GM12878 (cell line): ENCODE data around the gene DOCK1. TPM values are rescaled to one million over a fixed set of nuclear protein-coding genes. Genes with fewer than 3 reads are reported as not detected.

Experiments used
- ATAC-seq: fragments of 200-7000 bp; cut with Tn5 transposase; 3 replicates; pipeline ENCODE4 v1.9.1; 2020; ENCODE audit warnings: mild to moderate bottlenecking, moderate library complexity
- BruUV-seq: library from RNA; stranded (reverse); fragments of 400-500 nt; replicated peaks from 2 replicates; lab custom pipeline; 2021; lab: Mats Ljungman, UMichigan
- CTCF ChIA-PET: fragments of 300-600 bp; sonication (Branson Sonifier 250); formaldehyde crosslinking; extraction: SDS; loops from one replicate; lab custom pipeline; 2021; ENCODE audit warnings: inconsistent platforms; lab: Yijun Ruan, JAX
- POLR2A ChIA-PET: fragments of 350-600 bp; formaldehyde crosslinking; extraction: SDS; loops from one replicate; lab custom pipeline; 2021; ENCODE audit warnings: inconsistent platforms; lab: Charles Lee
- RAD21 ChIA-PET: fragments of 300-600 bp; sonication (Branson Sonifier 250); formaldehyde crosslinking; loops from one replicate; lab custom pipeline; 2023; ENCODE audit warnings: antibody characterized with exemption; ENCODE audit not compliant: unreplicated experiment; lab: Charles Lee
- SMC1A ChIA-PET: fragments of 300-600 bp; sonication (Branson Sonifier 250); formaldehyde crosslinking; loops from one replicate; lab custom pipeline; 2023; ENCODE audit not compliant: unreplicated experiment, uncharacterized antibody; lab: Charles Lee
- DNase-seq: peaks from one replicate; pipeline ENCODE4 v3.0.0-alpha.2; 2011; ENCODE audit warnings: low read depth, low spot score
- FAIRE-seq: peaks from 3 replicates; lab custom pipeline; 2011; peaks lifted over from hg19 to GRCh38; lab: Jason Lieb, UNC
- H2AFZ ChIP-seq: 2 replicates; pipeline ENCODE4 v1.6.0; 2011; ENCODE audit warnings: low read depth, low read length, control low read depth; ENCODE audit not compliant: control insufficient read depth
- H3K27ac ChIP-seq: 2 replicates; pipeline ENCODE4 v1.5.1; 2011; ENCODE audit warnings: control low read depth; ENCODE audit not compliant: control insufficient read depth, insufficient read depth
- H3K27me3 ChIP-seq, 2 experiments: replicated peaks in 1 of 2; 2 replicates each; pipeline versions ENCODE4 v1.6.0 to v1.6.1; 2011; ENCODE audit warnings: low read length in 1 of 2; ENCODE audit not compliant: control insufficient read depth in 2 of 2, insufficient read depth in 2 of 2
- H3K36me3 ChIP-seq, 2 experiments: 2 replicates each; pipeline ENCODE4 v1.5.1; 2011; ENCODE audit warnings: low read length in 1 of 2; ENCODE audit not compliant: control insufficient read depth in 2 of 2, insufficient read depth in 2 of 2
- H3K4me1 ChIP-seq: 2 replicates; pipeline ENCODE4 v1.6.1; 2011; ENCODE audit warnings: mild to moderate bottlenecking, low read length, moderate library complexity, mixed read lengths; ENCODE audit not compliant: control insufficient read depth, insufficient read depth
- H3K4me2 ChIP-seq: 2 replicates; pipeline ENCODE4 v1.6.0; 2011; ENCODE audit warnings: control low read depth; ENCODE audit not compliant: control insufficient read depth, insufficient read depth
- H3K4me3 ChIP-seq: fragments of 200-600 bp; sonication (generic); 2 replicates; pipeline ENCODE4 v1.5.1; 2016
- H3K79me2 ChIP-seq: 2 replicates; pipeline ENCODE4 v1.6.0; 2011; ENCODE audit warnings: low read length; ENCODE audit not compliant: control insufficient read depth, insufficient read depth
- H3K9ac ChIP-seq: 2 replicates; pipeline ENCODE4 v1.8.0; 2011; ENCODE audit warnings: low read length, control low read depth, mixed read lengths; ENCODE audit not compliant: control insufficient read depth, insufficient read depth
- H3K9me3 ChIP-seq: replicated peaks from 3 replicates; pipeline ENCODE4 v1.5.1; 2011; ENCODE audit warnings: mild to moderate bottlenecking, low read length; ENCODE audit not compliant: control insufficient read depth, insufficient read depth
- H4K20me1 ChIP-seq: 2 replicates; pipeline ENCODE4 v1.6.0; 2011; ENCODE audit not compliant: control insufficient read depth, insufficient read depth
- BCL11A ChIP-seq: IDR thresholded peaks from 2 replicates; pipeline ENCODE4 v1.6.1; 2011; ENCODE audit warnings: low read depth, low read length
- CREM ChIP-seq: IDR thresholded peaks from 2 replicates; pipeline ENCODE4 v1.6.1; 2014; ENCODE audit warnings: antibody characterized with exemption, low read depth
- GABPA ChIP-seq: IDR thresholded peaks from 2 replicates; pipeline ENCODE4 v1.6.1; 2014; ENCODE audit warnings: antibody characterized with exemption, low read depth, mild to moderate bottlenecking, inconsistent platforms
- KAT2A ChIP-seq: conservative IDR thresholded peaks from 2 replicates; pipeline ENCODE4 v1.6.1; 2011; ENCODE audit warnings: low read depth, low read length; ENCODE audit not compliant: control insufficient read depth
- MYB ChIP-seq: fragments of 150-350 bp; IDR thresholded peaks from 2 replicates; pipeline ENCODE4 v1.6.1; 2014; ENCODE audit warnings: mild to moderate bottlenecking, low read depth, low read length, borderline replicate concordance
- NKRF ChIP-seq: fragments of 450-650 bp; conservative IDR thresholded peaks from 2 replicates; pipeline ENCODE4 v1.6.1; 2017; ENCODE audit warnings: mild to moderate bottlenecking, moderate library complexity
- RELB ChIP-seq: fragments of 450-650 bp; IDR thresholded peaks from 2 replicates; pipeline ENCODE4 v1.6.1; 2017; ENCODE audit warnings: low read depth, mild to moderate bottlenecking, moderate library complexity
- ZNF207 ChIP-seq: fragments of 450-650 bp; IDR thresholded peaks from 2 replicates; pipeline ENCODE4 v1.6.1; 2014; ENCODE audit warnings: antibody characterized with exemption, mild to moderate bottlenecking, borderline replicate concordance
- WGBS: methylation state at CpG from one replicate; pipeline ENCODE4 v1.1.6; 2016; ENCODE audit warnings: low lambda C conversion rate; ENCODE audit not compliant: insufficient replicate concordance, insufficient coverage; ENCODE audit errors: missing lambda C conversion rate; 5-methylcytosine and 5-hydroxymethylcytosine counted together
- in situ Hi-C: fragments of 300-500 bp; cut with MboI; formaldehyde crosslinking; loops from 9 replicates; pipeline ENCODE4 v1.14.3; 2018; ENCODE audit warnings: mixed read lengths
- intact Hi-C: fragments of 100-400 bp; cut with micrococcal nuclease; formaldehyde crosslinking; loops from one replicate; pipeline ENCODE4 v1.14.2; 2022; ENCODE audit not compliant: unreplicated experiment
- polyA plus RNA-seq, 11 experiments: library from polyadenylated mRNA; depleted of rRNA in 4 of 11; unstranded in 6 of 11; stranded (reverse) in 5 of 11; fragments of >200 nt; fragmentation: Nextera tagmentation in 4 of 11; fragmentation: Illumina TruSeq in 1 of 11; extraction: Ambion mirVana in 4 of 11; extraction: Trizol in 1 of 11; gene quantifications; 1 replicate in 1 of 11; 2 replicates in 10 of 11; pipeline versions ENCODE4 v1.2.1 to v1.2.3, GENCODE V29; 2011 to 2016; ENCODE audit warnings: inconsistent platforms in 2 of 11, missing spikeins in 2 of 11, low read depth in 1 of 11
- total RNA-seq, 4 experiments: library from RNA; depleted of rRNA in 3 of 4; stranded (reverse); fragments of >200 nt in 3 of 4; fragmentation: Illumina TruSeq in 1 of 4; extraction: Trizol in 1 of 4; gene quantifications; 2 replicates each; pipeline versions ENCODE4 v1.2.1 to v1.2.3, GENCODE V29; 2013 to 2021
- TF ChIP-seq, protein P1 (sequence below): IDR thresholded peaks from 2 replicates; pipeline ENCODE4 v1.6.1; 2012; ENCODE audit warnings: improper control_type of control experiment, low read depth, low read length; ENCODE audit not compliant: insufficient replicate concordance
- TF ChIP-seq, protein P2 (sequence below): IDR thresholded peaks from 2 replicates; pipeline ENCODE4 v1.6.1; 2011; ENCODE audit warnings: low read depth, mild to moderate bottlenecking, low read length, moderate library complexity, borderline replicate concordance; ENCODE audit errors: extremely low read depth

DOCK1 gene
- total and polyA plus RNA-seq, 10 of the 15 experiments (the other 5 are each of a cell fraction or from before 2014, with no cell fraction given): 0.05 to 0.18 TPM; not detected in 8

DNA sequence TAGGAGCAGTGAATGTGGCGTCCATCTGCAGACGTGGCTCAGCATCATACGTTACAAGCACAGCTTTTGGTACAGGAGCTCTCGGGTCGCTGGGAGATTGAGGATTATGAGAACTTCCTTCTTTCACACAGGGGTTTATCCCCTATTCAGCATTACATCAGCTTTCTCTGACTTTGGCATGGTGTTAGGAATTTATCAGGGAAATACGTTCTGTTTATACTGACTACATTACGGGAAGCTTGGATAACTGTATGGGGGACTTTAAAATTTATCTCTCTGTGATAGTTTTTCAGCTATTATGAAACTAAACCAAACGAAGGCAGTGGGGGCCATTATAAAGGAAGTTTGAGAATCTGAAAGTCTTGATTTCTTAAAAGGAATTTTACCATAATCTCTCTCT lies 401.3 kb downstream of the DOCK1 start:
- no peaks in the 10 kb centered on the region for H3K9me3 ChIP-seq
- H3K27me3 ChIP-seq: no peaks in the 10 kb centered on the region
- H4K20me1 ChIP-seq: no peaks in the 10 kb centered on the region
- RAD21 ChIA-PET: interaction anchor here (0.6 kb wide), 1 partner anchor 1101 kb away, joined by 3 read pairs; no protein-coding TSS in a partner anchor
- FAIRE-seq: no peak
- no peak overlapping the region for H3K4me3 ChIP-seq
- H3K4me1 ChIP-seq: no peaks in the 10 kb centered on the region
- no peak overlapping the region for H3K9ac ChIP-seq
- TF ChIP-seq GABPA (no peak), CREM (no peak), MYB (no peak), ZNF207 (no peak), NKRF (no peak), BCL11A (no peak), RELB (no peak), KAT2A (no peak)
- TF ChIP-seq, protein P1, sequence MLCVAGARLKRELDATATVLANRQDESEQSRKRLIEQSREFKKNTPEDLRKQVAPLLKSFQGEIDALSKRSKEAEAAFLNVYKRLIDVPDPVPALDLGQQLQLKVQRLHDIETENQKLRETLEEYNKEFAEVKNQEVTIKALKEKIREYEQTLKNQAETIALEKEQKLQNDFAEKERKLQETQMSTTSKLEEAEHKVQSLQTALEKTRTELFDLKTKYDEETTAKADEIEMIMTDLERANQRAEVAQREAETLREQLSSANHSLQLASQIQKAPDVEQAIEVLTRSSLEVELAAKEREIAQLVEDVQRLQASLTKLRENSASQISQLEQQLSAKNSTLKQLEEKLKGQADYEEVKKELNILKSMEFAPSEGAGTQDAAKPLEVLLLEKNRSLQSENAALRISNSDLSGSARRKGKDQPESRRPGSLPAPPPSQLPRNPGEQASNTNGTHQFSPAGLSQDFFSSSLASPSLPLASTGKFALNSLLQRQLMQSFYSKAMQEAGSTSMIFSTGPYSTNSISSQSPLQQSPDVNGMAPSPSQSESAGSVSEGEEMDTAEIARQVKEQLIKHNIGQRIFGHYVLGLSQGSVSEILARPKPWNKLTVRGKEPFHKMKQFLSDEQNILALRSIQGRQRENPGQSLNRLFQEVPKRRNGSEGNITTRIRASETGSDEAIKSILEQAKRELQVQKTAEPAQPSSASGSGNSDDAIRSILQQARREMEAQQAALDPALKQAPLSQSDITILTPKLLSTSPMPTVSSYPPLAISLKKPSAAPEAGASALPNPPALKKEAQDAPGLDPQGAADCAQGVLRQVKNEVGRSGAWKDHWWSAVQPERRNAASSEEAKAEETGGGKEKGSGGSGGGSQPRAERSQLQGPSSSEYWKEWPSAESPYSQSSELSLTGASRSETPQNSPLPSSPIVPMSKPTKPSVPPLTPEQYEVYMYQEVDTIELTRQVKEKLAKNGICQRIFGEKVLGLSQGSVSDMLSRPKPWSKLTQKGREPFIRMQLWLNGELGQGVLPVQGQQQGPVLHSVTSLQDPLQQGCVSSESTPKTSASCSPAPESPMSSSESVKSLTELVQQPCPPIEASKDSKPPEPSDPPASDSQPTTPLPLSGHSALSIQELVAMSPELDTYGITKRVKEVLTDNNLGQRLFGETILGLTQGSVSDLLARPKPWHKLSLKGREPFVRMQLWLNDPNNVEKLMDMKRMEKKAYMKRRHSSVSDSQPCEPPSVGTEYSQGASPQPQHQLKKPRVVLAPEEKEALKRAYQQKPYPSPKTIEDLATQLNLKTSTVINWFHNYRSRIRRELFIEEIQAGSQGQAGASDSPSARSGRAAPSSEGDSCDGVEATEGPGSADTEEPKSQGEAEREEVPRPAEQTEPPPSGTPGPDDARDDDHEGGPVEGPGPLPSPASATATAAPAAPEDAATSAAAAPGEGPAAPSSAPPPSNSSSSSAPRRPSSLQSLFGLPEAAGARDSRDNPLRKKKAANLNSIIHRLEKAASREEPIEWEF: no peak
- TF ChIP-seq, protein P2, sequence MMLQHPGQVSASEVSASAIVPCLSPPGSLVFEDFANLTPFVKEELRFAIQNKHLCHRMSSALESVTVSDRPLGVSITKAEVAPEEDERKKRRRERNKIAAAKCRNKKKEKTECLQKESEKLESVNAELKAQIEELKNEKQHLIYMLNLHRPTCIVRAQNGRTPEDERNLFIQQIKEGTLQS: no peak
- TF ChIP-seq, all 136 proteins: peak for 0
- H3K27ac ChIP-seq: no peak overlapping the region
- ChIA-PET CTCF (interaction anchor here (0.7 kb wide), 1 partner anchor 162 kb away, joined by 3 read pairs; no protein-coding TSS in a partner anchor), POLR2A (no interaction called here), SMC1A (interaction anchor here (0.9 kb wide), 1 partner anchor 21 kb away, joined by 3 read pairs; no protein-coding TSS in a partner anchor)
- H3K79me2 ChIP-seq: no peaks in the 10 kb centered on the region
- no peak overlapping the region for H3K4me2 ChIP-seq
- H2AFZ ChIP-seq: no peak overlapping the region
- intact Hi-C loops: no loop called here
- in situ Hi-C loops: no loop called here
- WGBS: 31% methylated on average over 8 of the region's 8 CpGs
- no peak for ATAC-seq
- BruUV-seq: no TSS peak
- DNase-seq: no peak
- no peaks in the 10 kb centered on the region for H3K36me3 ChIP-seq
